ENCODE measurements around the gene ANKRD34A. TPM values are rescaled to one million over a fixed set of nuclear protein-coding genes. Genes with fewer than 3 reads are reported as not detected.

ANKRD34A gene
- total and polyA plus RNA-seq, 2 of the 13 experiments (the other 11 are each of a cell fraction or from before 2014, with no cell fraction given): 0.05 to 0.07 TPM

- TF ChIP-seq ZSCAN5A (CRISPR knock-in tag; IDR thresholded peaks at IDR 0.05; ENCODE audit: borderline replicate concordance) (peak; percentile 93; the same call in 1 of the 2 replicates), REL (CRISPR knock-in tag; conservative IDR thresholded peaks at IDR 0.05) (0 out of 2 replicates have a peak, but pooled peaks have one; percentile 44), ZNF431 (CRISPR knock-in tag; IDR thresholded peaks at IDR 0.05; ENCODE audit: borderline replicate concordance, low read depth) (peak; percentile 80; the same call in 1 of the 2 replicates), LBX2 (CRISPR knock-in tag; IDR thresholded peaks at IDR 0.05; ENCODE audit: borderline replicate concordance) (peak; percentile 74; the same call in 1 of the 2 replicates), SRSF1 (optimal IDR thresholded peaks at IDR 0.05; ENCODE audit: low read depth, low read length) (peak; percentile 52), CEBPG (CRISPR knock-in tag; IDR thresholded peaks at IDR 0.05) (peak; percentile 51), SRY (CRISPR knock-in tag; IDR thresholded peaks at IDR 0.05) (no peak), IRF2 (CRISPR knock-in tag; IDR thresholded peaks at IDR 0.05) (peak; percentile 92), ZNF264 (CRISPR knock-in tag; IDR thresholded peaks at IDR 0.05) (no peak; the same call in 1 of the 2 replicates), KAT7 (CRISPR knock-in tag; IDR thresholded peaks at IDR 0.05; ENCODE audit: borderline replicate concordance) (no peak; the same call in 1 of the 2 replicates), CHCHD3 (CRISPR knock-in tag; IDR thresholded peaks at IDR 0.05) (no peak), ZMYM2 (CRISPR knock-in tag; IDR thresholded peaks at IDR 0.05) (0 out of 2 replicates have a peak, but pooled peaks have one; percentile 43), ZNF713 (CRISPR knock-in tag; IDR thresholded peaks at IDR 0.05) (no peak), NFE2 (CRISPR knock-in tag; IDR thresholded peaks at IDR 0.05) (no peak), NFKB2 (CRISPR knock-in tag; IDR thresholded peaks at IDR 0.05; ENCODE audit: borderline replicate concordance) (peak; percentile 89; the same call in 1 of the 2 replicates), ZMYM3 (CRISPR knock-in tag; IDR thresholded peaks at IDR 0.05) (peak; percentile 80), REPIN1 (CRISPR knock-in tag; IDR thresholded peaks at IDR 0.05; ENCODE audit: borderline replicate concordance, low read depth) (peak; percentile 88), ZNF619 (CRISPR knock-in tag; IDR thresholded peaks at IDR 0.05) (no peak; the same call in 1 of the 2 replicates), HBP1 (CRISPR knock-in tag; IDR thresholded peaks at IDR 0.05; ENCODE audit: low read depth) (peak; percentile 83; the same call in 1 of the 2 replicates), ZNF235 (CRISPR knock-in tag; IDR thresholded peaks at IDR 0.05; ENCODE audit: borderline replicate concordance) (no peak), HDAC2 (CRISPR knock-in tag; IDR thresholded peaks at IDR 0.05) (peak; percentile 69), LRRFIP1 (CRISPR knock-in tag; conservative IDR thresholded peaks at IDR 0.05) (no peak), SIN3B (IDR thresholded peaks at IDR 0.05; ENCODE audit: low read length) (0 out of 2 replicates have a peak, but pooled peaks have one; percentile 57), RBFOX2 (IDR thresholded peaks at IDR 0.05; ENCODE audit: low read depth, low read length) (peak; percentile 72), KDM1A (CRISPR knock-in tag; IDR thresholded peaks at IDR 0.05) (peak; percentile 24; the same call in 1 of the 2 replicates), ZFY (CRISPR knock-in tag; IDR thresholded peaks at IDR 0.05) (peak; percentile 64)
Measured at GRCh38 chr1:145996433-145997015, 32.1 kb upstream of the ANKRD34A start, which contains the start of gene TXNIP (continued).
